ENCODE measurements around the gene CEP104. TPM values are rescaled to one million over a fixed set of nuclear protein-coding genes. Genes with fewer than 3 reads are reported as not detected.

The CEP104 gene
- total and polyA plus RNA-seq, 9 of the 15 experiments (the other 6 are each of a cell fraction or from before 2014, with no cell fraction given): 11.2 to 63.4 (median 42.6) TPM

GRCh38 chr1:3869751-3870301 is 12.8 kb upstream of the CEP104 start (continued):
- TF ChIP-seq, protein P1, sequence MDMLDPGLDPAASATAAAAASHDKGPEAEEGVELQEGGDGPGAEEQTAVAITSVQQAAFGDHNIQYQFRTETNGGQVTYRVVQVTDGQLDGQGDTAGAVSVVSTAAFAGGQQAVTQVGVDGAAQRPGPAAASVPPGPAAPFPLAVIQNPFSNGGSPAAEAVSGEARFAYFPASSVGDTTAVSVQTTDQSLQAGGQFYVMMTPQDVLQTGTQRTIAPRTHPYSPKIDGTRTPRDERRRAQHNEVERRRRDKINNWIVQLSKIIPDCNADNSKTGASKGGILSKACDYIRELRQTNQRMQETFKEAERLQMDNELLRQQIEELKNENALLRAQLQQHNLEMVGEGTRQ (CRISPR knock-in tag; IDR thresholded peaks at IDR 0.05): no peak
- TF ChIP-seq POLR3G (IDR thresholded peaks at IDR 0.05; ENCODE audit: extremely low read depth, insufficient read length, insufficient replicate concordance) (no peak), TRIM24 (IDR thresholded peaks at IDR 0.05) (no peak), CCNT2 (IDR thresholded peaks at IDR 0.05; ENCODE audit: borderline replicate concordance, extremely low read depth, insufficient read length, low read depth, low read length) (no peak), RBM25 (IDR thresholded peaks at IDR 0.05; ENCODE audit: low read depth, low read length, severe bottlenecking) (no peak), CBX2 (IDR thresholded peaks at IDR 0.05; ENCODE audit: insufficient read depth, low read length, poor library complexity, severe bottlenecking) (no peak), SETDB1 (IDR thresholded peaks at IDR 0.05; ENCODE audit: low read length) (no peak), ZBTB34 (CRISPR knock-in tag; IDR thresholded peaks at IDR 0.05) (no peak), NR1H2 (CRISPR knock-in tag; IDR thresholded peaks at IDR 0.05) (no peak), FOXP1 (CRISPR knock-in tag; IDR thresholded peaks at IDR 0.05) (no peak), TGIF2 (CRISPR knock-in tag; IDR thresholded peaks at IDR 0.05) (no peak), GABPB2 (CRISPR knock-in tag; conservative IDR thresholded peaks at IDR 0.05) (no peak), KDM2B (CRISPR knock-in tag; IDR thresholded peaks at IDR 0.05) (no peak), NCOR1 (IDR thresholded peaks at IDR 0.05) (no peak), ZNF780A (CRISPR knock-in tag; IDR thresholded peaks at IDR 0.05) (no peak), KAT2B (IDR thresholded peaks at IDR 0.05; ENCODE audit: low read depth, low read length) (no peak), E2F5 (CRISPR knock-in tag; IDR thresholded peaks at IDR 0.05) (no peak), ZBTB26 (CRISPR knock-in tag; IDR thresholded peaks at IDR 0.05) (no peak), HDAC3 (IDR thresholded peaks at IDR 0.05; ENCODE audit: borderline replicate concordance, partially characterized antibody) (no peak), ARID2 (IDR thresholded peaks at IDR 0.05) (no peak)
- TF ChIP-seq, protein P2, sequence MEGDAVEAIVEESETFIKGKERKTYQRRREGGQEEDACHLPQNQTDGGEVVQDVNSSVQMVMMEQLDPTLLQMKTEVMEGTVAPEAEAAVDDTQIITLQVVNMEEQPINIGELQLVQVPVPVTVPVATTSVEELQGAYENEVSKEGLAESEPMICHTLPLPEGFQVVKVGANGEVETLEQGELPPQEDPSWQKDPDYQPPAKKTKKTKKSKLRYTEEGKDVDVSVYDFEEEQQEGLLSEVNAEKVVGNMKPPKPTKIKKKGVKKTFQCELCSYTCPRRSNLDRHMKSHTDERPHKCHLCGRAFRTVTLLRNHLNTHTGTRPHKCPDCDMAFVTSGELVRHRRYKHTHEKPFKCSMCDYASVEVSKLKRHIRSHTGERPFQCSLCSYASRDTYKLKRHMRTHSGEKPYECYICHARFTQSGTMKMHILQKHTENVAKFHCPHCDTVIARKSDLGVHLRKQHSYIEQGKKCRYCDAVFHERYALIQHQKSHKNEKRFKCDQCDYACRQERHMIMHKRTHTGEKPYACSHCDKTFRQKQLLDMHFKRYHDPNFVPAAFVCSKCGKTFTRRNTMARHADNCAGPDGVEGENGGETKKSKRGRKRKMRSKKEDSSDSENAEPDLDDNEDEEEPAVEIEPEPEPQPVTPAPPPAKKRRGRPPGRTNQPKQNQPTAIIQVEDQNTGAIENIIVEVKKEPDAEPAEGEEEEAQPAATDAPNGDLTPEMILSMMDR (IDR thresholded peaks at IDR 0.05 in 2 of 3, conservative IDR thresholded peaks at IDR 0.05 in 1 of 3; ENCODE audit: insufficient read depth in 2 of 3, low read depth in 1 of 3, low read length in 3 of 3): peak; percentile 70 to 84 (median 71)
